IMR-90 (cell line): ENCODE measurements around the gene SH3BP4. TPM values are rescaled to one million over a fixed set of nuclear protein-coding genes. Genes with fewer than 3 reads are reported as not detected.
A peak's percentile ranks its signal among the peaks of the same experiment; 100 is the strongest.

Source experiments
- ATAC-seq: fragments of 200-7000 bp; cut with Tn5 transposase; 2 replicates; pipeline ENCODE4 v1.9.1; 2020; ENCODE audit warnings: low read depth, mild to moderate bottlenecking, moderate library complexity
- BruUV-seq: library from RNA; stranded (reverse); fragments of 400-500 nt; replicated peaks from 2 replicates; lab custom pipeline; 2021; lab: Mats Ljungman, UMichigan
- CTCF ChIA-PET: fragments of 300-600 bp; formaldehyde crosslinking; extraction: SDS; loops from one replicate; lab custom pipeline; 2021; ENCODE audit warnings: antibody characterized with exemption; lab: Yijun Ruan, JAX
- POLR2A ChIA-PET: fragments of 300-600 bp; sonication (Branson Sonifier 250); formaldehyde crosslinking; loops from one replicate; lab custom pipeline; 2022; ENCODE audit warnings: antibody characterized with exemption; ENCODE audit not compliant: unreplicated experiment; lab: Charles Lee
- DNase-seq: peaks from one replicate; pipeline ENCODE4 v3.0.0; 2013
- H2AFZ ChIP-seq: replicated peaks from 2 replicates; pipeline ENCODE3; 2013; ENCODE audit warnings: low read length, mild to moderate bottlenecking; ENCODE audit not compliant: poor library complexity
- H2AK5ac ChIP-seq: 2 replicates; pipeline ENCODE4 v1.6.1; 2013; ENCODE audit warnings: low read depth, low read length, inconsistent platforms
- H2AK9ac ChIP-seq: replicated peaks from 2 replicates; pipeline ENCODE3; 2013; ENCODE audit warnings: mild to moderate bottlenecking, low read depth, low read length, moderate library complexity; ENCODE audit not compliant: poor library complexity
- H2BK120ac ChIP-seq: 2 replicates; pipeline ENCODE4 v1.6.1; 2013; ENCODE audit warnings: low read depth, low read length, inconsistent platforms
- H2BK15ac ChIP-seq: 3 replicates; pipeline ENCODE4 v1.6.1; 2013; ENCODE audit warnings: low read depth, low read length, inconsistent platforms
- H2BK20ac ChIP-seq: 2 replicates; pipeline ENCODE4 v1.6.1; 2013; ENCODE audit warnings: low read depth, mild to moderate bottlenecking, inconsistent platforms, low read length, moderate library complexity
- H2BK5ac ChIP-seq: 2 replicates; pipeline ENCODE4 v1.6.1; 2013; ENCODE audit warnings: mild to moderate bottlenecking, low read depth, low read length, inconsistent platforms; ENCODE audit not compliant: poor library complexity, severe bottlenecking
- H3K14ac ChIP-seq: replicated peaks from 2 replicates; pipeline ENCODE4 v1.6.1; 2013; ENCODE audit warnings: low read depth, low read length, inconsistent platforms
- H3K18ac ChIP-seq: 2 replicates; pipeline ENCODE4 v1.6.1; 2013; ENCODE audit warnings: low read depth, low read length, control low read depth
- H3K23ac ChIP-seq: 2 replicates; pipeline ENCODE4 v1.6.1; 2013; ENCODE audit warnings: low read depth, low read length, inconsistent platforms
- H3K27ac ChIP-seq: 2 replicates; pipeline ENCODE4 v1.5.1; 2013; ENCODE audit warnings: mild to moderate bottlenecking, control low read depth, low read length; ENCODE audit not compliant: insufficient read depth
- H3K27me3 ChIP-seq: 2 replicates; pipeline ENCODE4 v1.6.1; 2013; ENCODE audit warnings: low read length; ENCODE audit not compliant: control insufficient read depth, insufficient read depth
- H3K36me3 ChIP-seq: 2 replicates; pipeline ENCODE4 v1.6.1; 2013; ENCODE audit warnings: low read length, mixed read lengths; ENCODE audit not compliant: control insufficient read depth, insufficient read depth
- H3K4ac ChIP-seq: 2 replicates; pipeline ENCODE4 v1.6.1; 2013; ENCODE audit warnings: low read depth, low read length, inconsistent platforms
- H3K4me1 ChIP-seq: 2 replicates; pipeline ENCODE4 v1.6.1; 2013; ENCODE audit warnings: low read length, mixed read lengths; ENCODE audit not compliant: control insufficient read depth, insufficient read depth
- H3K4me2 ChIP-seq: 2 replicates; pipeline ENCODE4 v1.6.1; 2013; ENCODE audit warnings: low read depth, mild to moderate bottlenecking, control low read depth, low read length, moderate library complexity
- H3K4me3 ChIP-seq: 2 replicates; pipeline ENCODE4 v1.5.1; 2013; ENCODE audit warnings: low read depth, mild to moderate bottlenecking, control low read depth, low read length, moderate library complexity; ENCODE audit not compliant: insufficient read depth
- H3K56ac ChIP-seq: 2 replicates; pipeline ENCODE4 v1.6.1; 2013; ENCODE audit warnings: low read length, inconsistent platforms; ENCODE audit not compliant: insufficient read depth; ENCODE audit errors: extremely low read depth
- H3K79me1 ChIP-seq, 2 experiments: 2 replicates each; pipeline ENCODE4 v1.6.1; 2013; ENCODE audit warnings: low read length in 2 of 2, inconsistent platforms in 1 of 2, low read depth in 1 of 2
- H3K9ac ChIP-seq: 2 replicates; pipeline ENCODE4 v1.6.1; 2013; ENCODE audit warnings: low read depth, low read length, control low read depth
- H3K9me1 ChIP-seq: 2 replicates; pipeline ENCODE4 v1.6.1; 2013; ENCODE audit warnings: low read length, inconsistent platforms; ENCODE audit not compliant: insufficient read depth
- H3K9me3 ChIP-seq: 2 replicates; pipeline ENCODE4 v1.6.1; 2013; ENCODE audit warnings: low read length; ENCODE audit not compliant: control insufficient read depth, insufficient read depth
- H4K20me1 ChIP-seq: 2 replicates; pipeline ENCODE4 v1.6.1; 2013; ENCODE audit warnings: low read length, inconsistent platforms; ENCODE audit not compliant: insufficient read depth
- H4K5ac ChIP-seq: 2 replicates; pipeline ENCODE4 v1.6.1; 2013; ENCODE audit warnings: mild to moderate bottlenecking, low read depth, low read length, control low read depth
- H4K8ac ChIP-seq, 2 experiments: 2 replicates each; pipeline ENCODE4 v1.6.1; 2013; ENCODE audit warnings: low read depth in 2 of 2, low read length in 2 of 2, control low read depth in 1 of 2, inconsistent platforms in 1 of 2
- H4K91ac ChIP-seq: 2 replicates; pipeline ENCODE4 v1.6.1; 2013; ENCODE audit warnings: low read depth, low read length, inconsistent platforms; ENCODE audit not compliant: insufficient read depth
- BHLHE40 ChIP-seq: fragments of 150-350 bp; IDR thresholded peaks from 2 replicates; pipeline ENCODE4 v1.6.1; 2016; ENCODE audit warnings: mild to moderate bottlenecking, low read depth, low read length
- CEBPB ChIP-seq: IDR thresholded peaks from 2 replicates; pipeline ENCODE4 v1.6.1; 2012; ENCODE audit warnings: low read depth, low read length, improper control_type of control experiment
- FOS ChIP-seq: fragments of 150-350 bp; IDR thresholded peaks from 2 replicates; pipeline ENCODE4 v1.6.1; 2016; ENCODE audit warnings: low read depth, low read length
- WGBS, 2 experiments: methylation state at CpG; one replicate each; pipeline versions ENCODE4 v1.1.5 to v1.1.7; 2013; ENCODE audit warnings: missing lambda C conversion rate in 2 of 2; ENCODE audit not compliant: insufficient read length in 1 of 2; ENCODE audit errors: extremely low coverage in 2 of 2; 5-methylcytosine and 5-hydroxymethylcytosine counted together
- dilution Hi-C: fragments of 300-500 bp; cut with HindIII; formaldehyde crosslinking; loops from one replicate; pipeline ENCODE4 v1.14.3; 2018; ENCODE audit warnings: low sequenced_read_pairs; ENCODE audit not compliant: unreplicated experiment
- in situ Hi-C: fragments of 300-500 bp; cut with MboI; formaldehyde crosslinking; loops from 3 replicates; pipeline ENCODE4 v1.14.3; 2019; ENCODE audit warnings: low sequenced_read_pairs, inconsistent platforms, mixed read lengths
- intact Hi-C: fragments of 100-400 bp; cut with micrococcal nuclease; formaldehyde crosslinking; loops from 2 replicates; pipeline ENCODE4 v1.10.0; 2022
- polyA plus RNA-seq, 3 experiments: library from polyadenylated mRNA; depleted of rRNA; stranded (reverse); fragments of >200 nt; gene quantifications; 2 replicates each; pipeline ENCODE4 v1.2.3, GENCODE V29; 2012; ENCODE audit warnings: low replicate concordance in 1 of 3
- total RNA-seq: library from RNA; depleted of rRNA; stranded (reverse); fragments of >200 nt; gene quantifications from 2 replicates; pipeline ENCODE4 v1.2.3, GENCODE V29; 2012

The SH3BP4 gene
- total and polyA plus RNA-seq, 2 of the 4 experiments (the other 2 are of a cell fraction) = 104 to 122 TPM

GRCh38 chr2:235095569-235095968 lies 143.8 kb downstream of the SH3BP4 start:
- Histone ChIP-seq H3K23ac (no peak overlapping the region), H3K27me3 (no peaks in the 10 kb centered on the region), H4K8ac (no peak overlapping the region), H3K27ac (no peak overlapping the region), H3K14ac (no peak overlapping the region), H3K4me1 (peaks cover 8% of the 10 kb centered on the region), H4K91ac (no peak overlapping the region), H4K5ac (no peak overlapping the region), H3K4me2 (no peak overlapping the region), H2AK5ac (no peak overlapping the region), H3K56ac (no peak overlapping the region), H3K79me1 (no peaks in the 10 kb centered on the region), H3K36me3 (no peaks in the 10 kb centered on the region), H3K4ac (no peak overlapping the region), H3K9me1 (peaks cover 4% of the 10 kb centered on the region; the same call in 1 of the 2 replicates), H2BK5ac (no peak overlapping the region), H2BK120ac (no peak overlapping the region), H3K18ac (no peak overlapping the region), H2BK15ac (no peak overlapping the region), H3K9ac (no peak overlapping the region), H3K9me3 (no peaks in the 10 kb centered on the region), H4K20me1 (no peaks in the 10 kb centered on the region), H2BK20ac (no peak overlapping the region), H2AFZ (no peak overlapping the region), H2AK9ac (no peak overlapping the region), H3K4me3 (no peak overlapping the region)
- POLR2A ChIA-PET = no interaction called here
- in situ Hi-C loops = no loop called here
- WGBS, 2 experiments = no CpG with 5 or more reads among the region's 2 CpGs
- CTCF ChIA-PET = interaction anchor here (0.9 kb wide), 1 partner anchor 27 kb away, joined by 3 read pairs; no protein-coding TSS in a partner anchor
- no TSS peak for BruUV-seq
- dilution Hi-C loops = no loop called here
- ATAC-seq = peak; percentile 48; the same call in 1 of the 2 replicates
- intact Hi-C loops = loop anchor here (5.0 kb wide), 1 partner anchor 113 kb away; no protein-coding TSS in a partner anchor
- peak; percentile 46 for DNase-seq
- TF ChIP-seq FOS = peak; percentile 51; the same call in 1 of the 2 replicates
- TF ChIP-seq BHLHE40 = no peak
- TF ChIP-seq CEBPB = no peak
